Lung microvascular endothelial cell (primary cell): ENCODE results near the gene FCRLA. TPM values are rescaled to one million over a fixed set of nuclear protein-coding genes. Genes with fewer than 3 reads are reported as not detected.

ENCODE experiments used
- DNase-seq, 2 donors: peaks; one replicate each; pipeline versions ENCODE4 v3.0.0 to v3.0.0-alpha.2; 2010; ENCODE audit warnings: low read depth in 2 of 2
- total RNA-seq: library from RNA; depleted of rRNA; stranded (reverse); fragments of >200 nt; gene quantifications from 2 replicates; pipeline ENCODE4 v1.2.1, GENCODE V29; 2014

The FCRLA gene
- total RNA-seq, 1 donor from 2014 or later, result not detected

- DNase-seq, result no peak
Observed at GRCh38 chr1:161731241-161731640, 24.2 kb downstream of the FCRLA start.

GRCh38 chr1:161731981-161732718, 25.1 kb downstream of the FCRLA start:
- no peak for DNase-seq

- peak in 1 of 2 donors; percentile 90 for DNase-seq
Observed at GRCh38 chr1:161733526-161733925, 26.5 kb downstream of the FCRLA start.

GRCh38 chr1:161735837-161736236, 28.8 kb downstream of the FCRLA start:
- DNase-seq, result no peak

GRCh38 chr1:161736335-161736969, 29.4 kb downstream of the FCRLA start:
- DNase-seq, result no peak

GRCh38 chr1:161737625-161738024, 30.6 kb downstream of the FCRLA start:
- no peak for DNase-seq

- DNase-seq, result peak; percentile 66 to 88
Observed at GRCh38 chr1:161738627-161739287, 31.7 kb downstream of the FCRLA start.

GRCh38 chr1:161739865-161740566, 33.0 kb downstream of the FCRLA start:
- DNase-seq, result peak in 1 of 2 donors; percentile 32

GRCh38 chr1:161740921-161741320, 33.9 kb downstream of the FCRLA start:
- no peak for DNase-seq

GRCh38 chr1:161743231-161743630, 36.2 kb downstream of the FCRLA start:
- no peak for DNase-seq

- no peak for DNase-seq
Observed at GRCh38 chr1:161747801-161748200, 40.8 kb downstream of the FCRLA start.

- peak; percentile 94 to 97 for DNase-seq
Observed at GRCh38 chr1:161749509-161750407, 42.7 kb downstream of the FCRLA start, which contains the start of gene DUSP12. Gene DUSP12, plus strand, starts transcription at chr1:161749786. Its CDS starts 16 bp downstream, at chr1:161749802.

- peak; percentile 40 to 60 for DNase-seq
Observed at GRCh38 chr1:161763522-161764098, 56.6 kb downstream of the FCRLA start.

Other genes with a start within 250 kb of the FCRLA start
- 0.79 and 1.3 TPM in 2 replicates for gene FCGR2A, start 201.8 kb upstream of the FCRLA start, total RNA-seq
- 0.22 and 0.99 TPM in 2 replicates for gene HSPA6, start 182.7 kb upstream of the FCRLA start, total RNA-seq
- gene FCGR3A, start 157.4 kb upstream of the FCRLA start, total RNA-seq, result not detected in 2 replicates
- gene FCGR3B, start 76.1 kb upstream of the FCRLA start, total RNA-seq, result not detected in 2 replicates
- not detected in 2 replicates for gene FCGR2B, start 44.1 kb upstream of the FCRLA start, total RNA-seq
- gene FCRLB, start 14.3 kb downstream of the FCRLA start, total RNA-seq, result 0.20 and 0.44 TPM in 2 replicates
- gene DUSP12, start 42.6 kb downstream of the FCRLA start, total RNA-seq, result 22.6 and 27.9 TPM in 2 replicates
- gene ATF6, start 59.1 kb downstream of the FCRLA start, total RNA-seq, result 46.0 and 76.2 TPM in 2 replicates